Measurements from ENCODE around the gene CNTNAP2.

Gene CNTNAP2

GRCh38 chr7:148348466-148348865 is 2231.9 kb downstream of the CNTNAP2 start:
- DNase-seq (ENCODE audit: low read depth): no peak

- no peak for DNase-seq (ENCODE audit: low read depth)
Measured at GRCh38 chr7:148356303-148356702, 2239.7 kb downstream of the CNTNAP2 start.

GRCh38 chr7:148362541-148362940 is 2245.9 kb downstream of the CNTNAP2 start:
- no peak for DNase-seq (ENCODE audit: low read depth)

GRCh38 chr7:148367731-148368475 is 2251.3 kb downstream of the CNTNAP2 start:
- no peak for DNase-seq (ENCODE audit: low read depth)

- no peak for DNase-seq (ENCODE audit: low read depth)
Measured at GRCh38 chr7:148368562-148368961, 2252.0 kb downstream of the CNTNAP2 start.

- DNase-seq (ENCODE audit: low read depth): no peak
Measured at GRCh38 chr7:148371280-148371937, 2254.8 kb downstream of the CNTNAP2 start.

- DNase-seq (ENCODE audit: low read depth): no peak
Measured at GRCh38 chr7:148374396-148375259, 2258.0 kb downstream of the CNTNAP2 start.

- DNase-seq (ENCODE audit: low read depth): no peak
Measured at GRCh38 chr7:148379677-148380076, 2263.1 kb downstream of the CNTNAP2 start.

GRCh38 chr7:148380596-148381419 is 2264.2 kb downstream of the CNTNAP2 start:
- DNase-seq (ENCODE audit: low read depth): no peak

- no peak for DNase-seq (ENCODE audit: low read depth)
Measured at GRCh38 chr7:148382596-148382995, 2266.0 kb downstream of the CNTNAP2 start.

- no peak for DNase-seq (ENCODE audit: low read depth)
Measured at GRCh38 chr7:148383651-148384050, 2267.1 kb downstream of the CNTNAP2 start.

GRCh38 chr7:148385009-148385682 is 2268.5 kb downstream of the CNTNAP2 start:
- no peak for DNase-seq (ENCODE audit: low read depth)

GRCh38 chr7:148390381-148390780 is 2273.8 kb downstream of the CNTNAP2 start:
- DNase-seq (ENCODE audit: low read depth): no peak

GRCh38 chr7:148391591-148391990 is 2275.0 kb downstream of the CNTNAP2 start:
- DNase-seq (ENCODE audit: low read depth): no peak

GRCh38 chr7:148394582-148394981 is 2278.0 kb downstream of the CNTNAP2 start:
- DNase-seq (ENCODE audit: low read depth): no peak

GRCh38 chr7:148395352-148395811 is 2278.8 kb downstream of the CNTNAP2 start:
- DNase-seq (ENCODE audit: low read depth): no peak

GRCh38 chr7:148395990-148396716 is 2279.6 kb downstream of the CNTNAP2 start:
- DNase-seq (ENCODE audit: low read depth): no peak

- no peak for DNase-seq (ENCODE audit: low read depth)
Measured at GRCh38 chr7:148397056-148397455, 2280.5 kb downstream of the CNTNAP2 start.

GRCh38 chr7:148397551-148397950 is 2280.9 kb downstream of the CNTNAP2 start:
- DNase-seq (ENCODE audit: low read depth): no peak

GRCh38 chr7:148397985-148398384 is 2281.4 kb downstream of the CNTNAP2 start:
- DNase-seq (ENCODE audit: low read depth): no peak

Data from stimulated activated CD8-positive, alpha-beta memory T cell treated with anti-CD3 and anti-CD28 coated beads, Interleukin-15, amount 100 ng/mL, for 24 hours (primary cell).